Measurements from ENCODE around the gene ZNF417.

ZNF417 gene

DNA sequence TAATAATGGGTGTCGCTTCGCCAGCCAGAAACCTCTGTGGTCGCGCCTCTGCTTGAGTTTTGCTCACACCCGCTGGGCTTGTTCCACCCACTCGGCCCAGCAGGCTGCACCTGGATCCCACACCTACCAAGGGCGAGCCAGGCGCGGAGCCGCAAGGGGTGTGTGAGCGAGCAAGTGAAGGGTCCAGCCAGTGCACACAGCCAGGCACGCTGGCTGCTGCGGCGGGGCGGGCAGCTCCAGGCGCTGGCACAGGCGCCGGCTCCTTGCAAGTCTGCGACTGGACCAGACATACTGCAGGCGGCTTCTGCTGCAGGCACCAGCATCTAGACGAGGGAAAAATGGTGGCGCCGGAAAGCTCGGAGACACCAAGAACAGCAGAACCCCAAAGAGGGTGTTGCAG, 32.9 kb upstream of the ZNF417 start:
- no peak overlapping the region for H2BK15ac ChIP-seq (replicated peaks; ENCODE audit: low read depth)
- no peak overlapping the region for H3K27ac ChIP-seq (ENCODE audit: low read depth, low read length)
- no peak overlapping the region for H3K23ac ChIP-seq (ENCODE audit: low read length)
- H3K56ac ChIP-seq (ENCODE audit: low read length) = no peak overlapping the region
- H3K79me2 ChIP-seq (ENCODE audit: control insufficient read depth, insufficient read depth, low read length) = peaks cover 27% of the 10 kb centered on the region
- H2BK5ac ChIP-seq (ENCODE audit: low read length) = no peak overlapping the region
- H4K8ac ChIP-seq (ENCODE audit: low read depth, low read length) = no peak overlapping the region
- no peak overlapping the region for H3K9ac ChIP-seq (ENCODE audit: low read length)
- H3K27me3 ChIP-seq (ENCODE audit: insufficient read depth, low read length, poor library complexity) = no peaks in the 10 kb centered on the region
- DNase-seq = no peak
- no peak overlapping the region for H2BK120ac ChIP-seq (ENCODE audit: low read depth, low read length)
- H2AK5ac ChIP-seq (ENCODE audit: low read length) = no peak overlapping the region
- H4K5ac ChIP-seq (ENCODE audit: low read length) = no peak overlapping the region
- H3K18ac ChIP-seq (ENCODE audit: low read length) = no peak overlapping the region
- no peaks in the 10 kb centered on the region for H3K36me3 ChIP-seq (ENCODE audit: control insufficient read depth, insufficient read depth, low read length)
- no CpG with 5 or more reads among the region's 24 CpGs for WGBS (ENCODE audit: extremely low coverage, insufficient coverage, low lambda C conversion rate)
- H3K4me2 ChIP-seq (ENCODE audit: low read length) = no peak overlapping the region
- H3K4ac ChIP-seq (ENCODE audit: low read depth, low read length) = no peak overlapping the region
- H3K4me1 ChIP-seq (ENCODE audit: control insufficient read depth, low read depth, low read length) = peaks cover 8% of the 10 kb centered on the region
- no peak overlapping the region for H3K4me3 ChIP-seq (ENCODE audit: low read length)
- H3K79me1 ChIP-seq (ENCODE audit: low read length) = peaks cover 17% of the 10 kb centered on the region

- peak within 1 kb of the TSS; percentile 74 for H3K4me2 ChIP-seq (ENCODE audit: low read length)
- peaks cover 8% of the 10 kb centered on the region for H3K4me1 ChIP-seq (ENCODE audit: control insufficient read depth, low read depth, low read length)
- no peaks in the 10 kb centered on the region for H3K36me3 ChIP-seq (ENCODE audit: control insufficient read depth, insufficient read depth, low read length)
- peaks cover 33% of the 10 kb centered on the region for H3K79me1 ChIP-seq (ENCODE audit: low read length)
- no peak within 1 kb of the TSS for H2AK5ac ChIP-seq (ENCODE audit: low read length)
- H4K8ac ChIP-seq (ENCODE audit: low read depth, low read length) = no peak within 1 kb of the TSS
- no peak within 1 kb of the TSS for H3K18ac ChIP-seq (ENCODE audit: low read length)
- H3K4ac ChIP-seq (ENCODE audit: low read depth, low read length) = no peak within 1 kb of the TSS
- H3K23ac ChIP-seq (ENCODE audit: low read length) = no peak within 1 kb of the TSS
- H3K79me2 ChIP-seq (ENCODE audit: control insufficient read depth, insufficient read depth, low read length) = peaks cover 42% of the 10 kb centered on the region
- H4K5ac ChIP-seq (ENCODE audit: low read length) = no peak within 1 kb of the TSS
- no peak within 1 kb of the TSS for H2BK120ac ChIP-seq (ENCODE audit: low read depth, low read length)
- peak within 1 kb of the TSS; percentile 93 for H3K4me3 ChIP-seq (ENCODE audit: low read length)
- no CpG with 5 or more reads among the region's 54 CpGs for WGBS (ENCODE audit: extremely low coverage, insufficient coverage, low lambda C conversion rate)
- no peak within 1 kb of the TSS for H3K27ac ChIP-seq (ENCODE audit: low read depth, low read length)
- no peak within 1 kb of the TSS for H2BK15ac ChIP-seq (replicated peaks; ENCODE audit: low read depth)
- no peak within 1 kb of the TSS for H2BK5ac ChIP-seq (ENCODE audit: low read length)
- H3K9ac ChIP-seq (ENCODE audit: low read length) = peak within 1 kb of the TSS; percentile 82
- H3K27me3 ChIP-seq (ENCODE audit: insufficient read depth, low read length, poor library complexity) = no peaks in the 10 kb centered on the region
- DNase-seq = peak; percentile 98
- H3K56ac ChIP-seq (ENCODE audit: low read length) = peak within 1 kb of the TSS; percentile 96
Measured at GRCh38 chr19:57947419-57948134, 31.2 kb upstream of the ZNF417 start, which contains the start of gene ZNF256. Gene ZNF256, minus strand, starts transcription at chr19:57947706. Its CDS starts 232 bp downstream, at chr19:57947474.

GRCh38 chr19:57947088-57947418, 30.7 kb upstream of the ZNF417 start:
- peaks cover 3% of the 10 kb centered on the region for H3K36me3 ChIP-seq (ENCODE audit: control insufficient read depth, insufficient read depth, low read length)
- H3K4me3 ChIP-seq (ENCODE audit: low read length) = peak overlapping the region; percentile 93
- no peak overlapping the region for H4K5ac ChIP-seq (ENCODE audit: low read length)
- peak overlapping the region; percentile 96 for H3K56ac ChIP-seq (ENCODE audit: low read length)
- no peak overlapping the region for H4K8ac ChIP-seq (ENCODE audit: low read depth, low read length)
- no peaks in the 10 kb centered on the region for H3K27me3 ChIP-seq (ENCODE audit: insufficient read depth, low read length, poor library complexity)
- no peak overlapping the region for H3K23ac ChIP-seq (ENCODE audit: low read length)
- no peak overlapping the region for H3K18ac ChIP-seq (ENCODE audit: low read length)
- peak overlapping the region; percentile 82 for H3K9ac ChIP-seq (ENCODE audit: low read length)
- no peak overlapping the region for H2BK5ac ChIP-seq (ENCODE audit: low read length)
- H3K79me1 ChIP-seq (ENCODE audit: low read length) = peaks cover 36% of the 10 kb centered on the region
- no peak overlapping the region for H2BK120ac ChIP-seq (ENCODE audit: low read depth, low read length)
- H3K79me2 ChIP-seq (ENCODE audit: control insufficient read depth, insufficient read depth, low read length) = peaks cover 45% of the 10 kb centered on the region
- no peak overlapping the region for H3K27ac ChIP-seq (ENCODE audit: low read depth, low read length)
- H3K4ac ChIP-seq (ENCODE audit: low read depth, low read length) = no peak overlapping the region
- DNase-seq = no peak
- no peak overlapping the region for H2AK5ac ChIP-seq (ENCODE audit: low read length)
- peak overlapping the region; percentile 74 for H3K4me2 ChIP-seq (ENCODE audit: low read length)
- H2BK15ac ChIP-seq (replicated peaks; ENCODE audit: low read depth) = no peak overlapping the region
- peaks cover 8% of the 10 kb centered on the region for H3K4me1 ChIP-seq (ENCODE audit: control insufficient read depth, low read depth, low read length)
- WGBS (ENCODE audit: extremely low coverage, insufficient coverage, low lambda C conversion rate) = no CpG with 5 or more reads among the region's 18 CpGs

GRCh38 chr19:57946316-57946715, 29.9 kb upstream of the ZNF417 start:
- Histone ChIP-seq H3K4me3 (ENCODE audit: low read length) (peak overlapping the region; percentile 93), H3K9ac (ENCODE audit: low read length) (peak overlapping the region; percentile 82), H3K27ac (ENCODE audit: low read depth, low read length) (no peak overlapping the region), H3K18ac (ENCODE audit: low read length) (no peak overlapping the region), H3K36me3 (ENCODE audit: control insufficient read depth, insufficient read depth, low read length) (peaks cover 8% of the 10 kb centered on the region), H3K56ac (ENCODE audit: low read length) (no peak overlapping the region), H3K4ac (ENCODE audit: low read depth, low read length) (no peak overlapping the region), H3K23ac (ENCODE audit: low read length) (no peak overlapping the region), H4K8ac (ENCODE audit: low read depth, low read length) (no peak overlapping the region), H3K27me3 (ENCODE audit: insufficient read depth, low read length, poor library complexity) (no peaks in the 10 kb centered on the region), H2BK15ac (replicated peaks; ENCODE audit: low read depth) (no peak overlapping the region), H2AK5ac (ENCODE audit: low read length) (no peak overlapping the region), H3K79me1 (ENCODE audit: low read length) (peaks cover 36% of the 10 kb centered on the region), H3K79me2 (ENCODE audit: control insufficient read depth, insufficient read depth, low read length) (peaks cover 45% of the 10 kb centered on the region), H2BK5ac (ENCODE audit: low read length) (no peak overlapping the region), H3K4me2 (ENCODE audit: low read length) (peak overlapping the region; percentile 74), H3K4me1 (ENCODE audit: control insufficient read depth, low read depth, low read length) (peaks cover 8% of the 10 kb centered on the region), H4K5ac (ENCODE audit: low read length) (no peak overlapping the region), H2BK120ac (ENCODE audit: low read depth, low read length) (no peak overlapping the region)
- DNase-seq = no peak
- no CpG with 5 or more reads among the region's 2 CpGs for WGBS (ENCODE audit: extremely low coverage, insufficient coverage, low lambda C conversion rate)

DNA sequence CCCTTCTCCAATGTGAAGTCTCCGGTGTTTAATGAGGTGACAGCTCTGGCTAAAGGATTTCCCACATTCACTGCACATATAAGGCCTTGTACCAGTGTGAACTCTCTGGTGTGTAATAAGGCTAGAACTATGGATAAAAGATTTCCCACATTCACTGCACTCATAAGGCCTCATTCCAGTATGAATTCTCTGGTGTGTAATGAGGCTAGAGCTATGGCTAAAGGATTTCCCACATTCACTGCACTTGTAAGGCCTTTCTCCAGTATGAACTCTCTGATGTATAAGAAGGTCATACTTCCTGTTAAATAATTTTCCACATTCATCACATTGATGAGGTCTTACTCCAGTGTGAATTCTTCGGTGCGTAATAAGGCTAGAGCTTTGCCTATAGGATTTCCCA, 25.2 kb upstream of the ZNF417 start:
- no peak overlapping the region for H3K56ac ChIP-seq (ENCODE audit: low read length)
- H4K5ac ChIP-seq (ENCODE audit: low read length) = no peak overlapping the region
- peaks cover 11% of the 10 kb centered on the region for H3K36me3 ChIP-seq (ENCODE audit: control insufficient read depth, insufficient read depth, low read length)
- no peak overlapping the region for H2AK5ac ChIP-seq (ENCODE audit: low read length)
- H3K4me1 ChIP-seq (ENCODE audit: control insufficient read depth, low read depth, low read length) = peaks cover 8% of the 10 kb centered on the region
- H3K4me2 ChIP-seq (ENCODE audit: low read length) = no peak overlapping the region
- H3K4me3 ChIP-seq (ENCODE audit: low read length) = no peak overlapping the region
- no peak for DNase-seq
- H2BK120ac ChIP-seq (ENCODE audit: low read depth, low read length) = no peak overlapping the region
- no peak overlapping the region for H3K23ac ChIP-seq (ENCODE audit: low read length)
- no peak overlapping the region for H3K18ac ChIP-seq (ENCODE audit: low read length)
- no peak overlapping the region for H3K27ac ChIP-seq (ENCODE audit: low read depth, low read length)
- no peak overlapping the region for H3K4ac ChIP-seq (ENCODE audit: low read depth, low read length)
- no peak overlapping the region for H2BK15ac ChIP-seq (replicated peaks; ENCODE audit: low read depth)
- no peak overlapping the region for H3K9ac ChIP-seq (ENCODE audit: low read length)
- H3K27me3 ChIP-seq (ENCODE audit: insufficient read depth, low read length, poor library complexity) = no peaks in the 10 kb centered on the region
- H3K79me1 ChIP-seq (ENCODE audit: low read length) = peaks cover 33% of the 10 kb centered on the region
- WGBS (ENCODE audit: extremely low coverage, insufficient coverage, low lambda C conversion rate) = no CpG with 5 or more reads among the region's 3 CpGs
- peaks cover 37% of the 10 kb centered on the region for H3K79me2 ChIP-seq (ENCODE audit: control insufficient read depth, insufficient read depth, low read length)
- no peak overlapping the region for H4K8ac ChIP-seq (ENCODE audit: low read depth, low read length)
- no peak overlapping the region for H2BK5ac ChIP-seq (ENCODE audit: low read length)

- Histone ChIP-seq H3K27me3 (ENCODE audit: insufficient read depth, low read length, poor library complexity) (no peaks in the 10 kb centered on the region), H3K4ac (ENCODE audit: low read depth, low read length) (no peak overlapping the region), H2AK5ac (ENCODE audit: low read length) (no peak overlapping the region), H3K27ac (ENCODE audit: low read depth, low read length) (no peak overlapping the region), H4K5ac (ENCODE audit: low read length) (no peak overlapping the region), H2BK5ac (ENCODE audit: low read length) (no peak overlapping the region), H3K36me3 (ENCODE audit: control insufficient read depth, insufficient read depth, low read length) (peaks cover 3% of the 10 kb centered on the region), H3K4me3 (ENCODE audit: low read length) (no peak overlapping the region), H3K4me2 (ENCODE audit: low read length) (no peak overlapping the region), H3K4me1 (ENCODE audit: control insufficient read depth, low read depth, low read length) (no peaks in the 10 kb centered on the region), H4K8ac (ENCODE audit: low read depth, low read length) (no peak overlapping the region), H2BK15ac (replicated peaks; ENCODE audit: low read depth) (no peak overlapping the region), H3K18ac (ENCODE audit: low read length) (no peak overlapping the region), H3K56ac (ENCODE audit: low read length) (no peak overlapping the region), H3K23ac (ENCODE audit: low read length) (no peak overlapping the region), H3K79me2 (ENCODE audit: control insufficient read depth, insufficient read depth, low read length) (peaks cover 17% of the 10 kb centered on the region), H2BK120ac (ENCODE audit: low read depth, low read length) (no peak overlapping the region), H3K79me1 (ENCODE audit: low read length) (peaks cover 15% of the 10 kb centered on the region), H3K9ac (ENCODE audit: low read length) (no peak overlapping the region)
- no peak for DNase-seq
- no CpG with 5 or more reads among the region's 12 CpGs for WGBS (ENCODE audit: extremely low coverage, insufficient coverage, low lambda C conversion rate)
Measured at GRCh38 chr19:57935731-57936130, 19.3 kb upstream of the ZNF417 start.
